ENCODE data around the gene SGPP2.

SGPP2 gene

GRCh38 chr2:222439692-222440091 lies 15.3 kb downstream of the SGPP2 start:
- Mint-ChIP-seq H3K36me3 (ENCODE audit: low read depth) (no peaks in the 10 kb centered on the region), H3K9me3 (no peaks in the 10 kb centered on the region), H3K27me3 (no peaks in the 10 kb centered on the region), H3K27ac (no peak overlapping the region), H3K4me3 (no peak overlapping the region), H3K4me1 (ENCODE audit: low read depth) (no peaks in the 10 kb centered on the region)
- DNase-seq = no peak

GRCh38 chr2:222440673-222441422 lies 16.5 kb downstream of the SGPP2 start:
- Mint-ChIP-seq H3K4me3 (no peak overlapping the region), H3K27me3 (no peaks in the 10 kb centered on the region), H3K4me1 (ENCODE audit: low read depth) (no peaks in the 10 kb centered on the region), H3K9me3 (no peaks in the 10 kb centered on the region), H3K27ac (no peak overlapping the region), H3K36me3 (ENCODE audit: low read depth) (no peaks in the 10 kb centered on the region)
- DNase-seq = no peak

- H3K27ac Mint-ChIP-seq = no peak overlapping the region
- DNase-seq = no peak
- H3K4me3 Mint-ChIP-seq = no peak overlapping the region
- no peaks in the 10 kb centered on the region for H3K4me1 Mint-ChIP-seq (ENCODE audit: low read depth)
- no peaks in the 10 kb centered on the region for H3K36me3 Mint-ChIP-seq (ENCODE audit: low read depth)
- no peaks in the 10 kb centered on the region for H3K27me3 Mint-ChIP-seq
- no peaks in the 10 kb centered on the region for H3K9me3 Mint-ChIP-seq
These were observed 18.3 kb downstream of the SGPP2 start for GRCh38 chr2:222442665-222443064.

GRCh38 chr2:222445227-222445626 lies 20.9 kb downstream of the SGPP2 start:
- Mint-ChIP-seq H3K27me3 (no peaks in the 10 kb centered on the region), H3K27ac (no peak overlapping the region), H3K4me3 (no peak overlapping the region), H3K36me3 (ENCODE audit: low read depth) (no peaks in the 10 kb centered on the region), H3K4me1 (ENCODE audit: low read depth) (no peaks in the 10 kb centered on the region), H3K9me3 (no peaks in the 10 kb centered on the region)
- no peak for DNase-seq

- Mint-ChIP-seq H3K4me1 (ENCODE audit: low read depth) (no peaks in the 10 kb centered on the region), H3K36me3 (ENCODE audit: low read depth) (no peaks in the 10 kb centered on the region), H3K9me3 (no peaks in the 10 kb centered on the region), H3K4me3 (no peak overlapping the region), H3K27me3 (no peaks in the 10 kb centered on the region), H3K27ac (no peak overlapping the region)
- no peak for DNase-seq
These were observed 22.8 kb downstream of the SGPP2 start for GRCh38 chr2:222447131-222447530.

- no peak overlapping the region for H3K27ac Mint-ChIP-seq
- no peak for DNase-seq
- H3K4me1 Mint-ChIP-seq (ENCODE audit: low read depth) = no peaks in the 10 kb centered on the region
- H3K4me3 Mint-ChIP-seq = no peak overlapping the region
- no peaks in the 10 kb centered on the region for H3K27me3 Mint-ChIP-seq
- no peaks in the 10 kb centered on the region for H3K36me3 Mint-ChIP-seq (ENCODE audit: low read depth)
- H3K9me3 Mint-ChIP-seq = no peaks in the 10 kb centered on the region
These were observed 24.4 kb downstream of the SGPP2 start for GRCh38 chr2:222448748-222449181.

- no peaks in the 10 kb centered on the region for H3K27me3 Mint-ChIP-seq
- no peak for DNase-seq
- H3K9me3 Mint-ChIP-seq = no peaks in the 10 kb centered on the region
- H3K4me3 Mint-ChIP-seq = no peak overlapping the region
- H3K4me1 Mint-ChIP-seq (ENCODE audit: low read depth) = no peaks in the 10 kb centered on the region
- H3K27ac Mint-ChIP-seq = no peak overlapping the region
- H3K36me3 Mint-ChIP-seq (ENCODE audit: low read depth) = no peaks in the 10 kb centered on the region
These were observed 25.7 kb downstream of the SGPP2 start for GRCh38 chr2:222450021-222450420.

GRCh38 chr2:222451224-222451674 lies 26.9 kb downstream of the SGPP2 start:
- no peak for DNase-seq
- Mint-ChIP-seq H3K4me3 (no peak overlapping the region), H3K9me3 (no peaks in the 10 kb centered on the region), H3K27me3 (no peaks in the 10 kb centered on the region), H3K36me3 (ENCODE audit: low read depth) (no peaks in the 10 kb centered on the region), H3K4me1 (ENCODE audit: low read depth) (no peaks in the 10 kb centered on the region), H3K27ac (no peak overlapping the region)

- Mint-ChIP-seq H3K36me3 (ENCODE audit: low read depth) (no peaks in the 10 kb centered on the region), H3K9me3 (no peaks in the 10 kb centered on the region), H3K27me3 (no peaks in the 10 kb centered on the region), H3K4me3 (no peak overlapping the region), H3K4me1 (ENCODE audit: low read depth) (no peaks in the 10 kb centered on the region), H3K27ac (no peak overlapping the region)
- DNase-seq = no peak
These were observed 28.1 kb downstream of the SGPP2 start for GRCh38 chr2:222452422-222452950.

GRCh38 chr2:222456479-222457077 lies 32.2 kb downstream of the SGPP2 start:
- no peaks in the 10 kb centered on the region for H3K4me1 Mint-ChIP-seq (ENCODE audit: low read depth)
- H3K27me3 Mint-ChIP-seq = no peaks in the 10 kb centered on the region
- H3K4me3 Mint-ChIP-seq = no peak overlapping the region
- no peak for DNase-seq
- no peaks in the 10 kb centered on the region for H3K9me3 Mint-ChIP-seq
- H3K36me3 Mint-ChIP-seq (ENCODE audit: low read depth) = no peaks in the 10 kb centered on the region
- no peak overlapping the region for H3K27ac Mint-ChIP-seq

GRCh38 chr2:222459983-222460382 lies 35.6 kb downstream of the SGPP2 start:
- Mint-ChIP-seq H3K27ac (no peak overlapping the region), H3K27me3 (no peaks in the 10 kb centered on the region), H3K4me1 (ENCODE audit: low read depth) (no peaks in the 10 kb centered on the region), H3K36me3 (ENCODE audit: low read depth) (no peaks in the 10 kb centered on the region), H3K4me3 (no peak overlapping the region), H3K9me3 (no peaks in the 10 kb centered on the region)
- DNase-seq = no peak

GRCh38 chr2:222465746-222466145 lies 41.4 kb downstream of the SGPP2 start:
- Mint-ChIP-seq H3K4me1 (ENCODE audit: low read depth) (no peaks in the 10 kb centered on the region), H3K27ac (no peak overlapping the region), H3K4me3 (no peak overlapping the region), H3K36me3 (ENCODE audit: low read depth) (no peaks in the 10 kb centered on the region), H3K27me3 (peaks cover 3% of the 10 kb centered on the region), H3K9me3 (no peaks in the 10 kb centered on the region)
- DNase-seq = no peak

- no peak for DNase-seq
- Mint-ChIP-seq H3K4me3 (no peak overlapping the region), H3K36me3 (ENCODE audit: low read depth) (no peaks in the 10 kb centered on the region), H3K4me1 (ENCODE audit: low read depth) (no peaks in the 10 kb centered on the region), H3K9me3 (no peaks in the 10 kb centered on the region), H3K27me3 (peaks cover 3% of the 10 kb centered on the region), H3K27ac (no peak overlapping the region)
These were observed 44.0 kb downstream of the SGPP2 start for GRCh38 chr2:222468346-222468745.

- Mint-ChIP-seq H3K4me1 (ENCODE audit: low read depth) (no peaks in the 10 kb centered on the region), H3K27ac (no peak overlapping the region), H3K4me3 (no peak overlapping the region), H3K27me3 (peaks cover 3% of the 10 kb centered on the region), H3K36me3 (ENCODE audit: low read depth) (no peaks in the 10 kb centered on the region), H3K9me3 (no peaks in the 10 kb centered on the region)
- no peak for DNase-seq
These were observed 46.6 kb downstream of the SGPP2 start for GRCh38 chr2:222470802-222471468.

All from activated T-cell treated with anti-CD3 and anti-CD28 coated beads, Interleukin-2, amount 50 U/mL, for 24 hours (primary cell).